ENCODE data around the gene NLRP8. TPM values are rescaled to one million over a fixed set of nuclear protein-coding genes. Genes with fewer than 3 reads are reported as not detected.

Gene NLRP8
- not detected for total RNA-seq

GRCh38 chr19:55947532-55947931 lies at the start of gene NLRP8:
TSS of gene NLRP8 (plus strand) at chr19:55947832.
- H3K4me3 ChIP-seq (ENCODE audit: low read depth, poor library complexity, severe bottlenecking): no peak within 1 kb of the TSS
- TF ChIP-seq CTCF (IDR thresholded peaks at IDR 0.05) (no peak), POLR2A (IDR thresholded peaks at IDR 0.05) (no peak)
- no peak for DNase-seq (ENCODE audit: low spot score in 2 of 2)
- intact Hi-C loops (cut with DNase I; ENCODE audit: low total_unique reads): no loop called here
- 80 to 84% methylated on average over 8 of the region's 8 CpGs for WGBS, 2 donors

DNA sequence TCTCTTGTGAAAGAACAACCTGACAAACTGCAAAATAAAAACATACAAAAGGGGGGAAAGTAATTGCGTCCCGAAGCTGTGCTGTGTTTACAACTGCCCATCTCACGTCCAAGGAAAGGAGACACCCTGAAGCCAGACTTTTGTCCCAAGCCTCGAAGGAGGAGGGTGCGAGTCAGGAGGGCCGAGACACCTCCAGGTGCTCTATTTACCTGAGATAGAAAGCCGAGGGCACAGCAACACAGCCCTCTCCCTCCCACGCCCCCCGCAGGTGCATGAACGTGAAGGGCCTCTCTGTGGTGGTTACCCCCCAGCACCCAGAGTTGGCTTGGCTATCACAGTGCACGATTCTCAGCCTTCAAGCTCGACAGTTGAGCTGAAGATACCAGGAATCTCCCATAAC lies 48.7 kb upstream of the NLRP8 start:
- WGBS, 2 donors: 78 to 80% methylated on average over 12 of the region's 12 CpGs
- H3K4me3 ChIP-seq (ENCODE audit: low read depth, poor library complexity, severe bottlenecking): no peak overlapping the region
- no peak for TF ChIP-seq POLR2A (IDR thresholded peaks at IDR 0.05)
- TF ChIP-seq CTCF (IDR thresholded peaks at IDR 0.05): no peak
- DNase-seq (ENCODE audit: low spot score in 2 of 2): no peak
- intact Hi-C loops (cut with DNase I; ENCODE audit: low total_unique reads): no loop called here

GRCh38 chr19:55901369-55902079 lies 46.1 kb upstream of the NLRP8 start:
- no peak for DNase-seq (ENCODE audit: low spot score in 2 of 2)
- H3K4me3 ChIP-seq (ENCODE audit: low read depth, poor library complexity, severe bottlenecking): no peak overlapping the region
- intact Hi-C loops (cut with DNase I; ENCODE audit: low total_unique reads): no loop called here
- no peak for TF ChIP-seq POLR2A (IDR thresholded peaks at IDR 0.05)
- TF ChIP-seq CTCF (IDR thresholded peaks at IDR 0.05): no peak
- WGBS, 2 donors: 69 to 72% methylated on average over 13 of the region's 13 CpGs

- DNase-seq (ENCODE audit: low spot score in 2 of 2): no peak
- intact Hi-C loops (cut with DNase I; ENCODE audit: low total_unique reads): no loop called here
- TF ChIP-seq POLR2A (IDR thresholded peaks at IDR 0.05) (no peak), CTCF (IDR thresholded peaks at IDR 0.05) (no peak)
- 77 to 81% methylated on average over 8 to 9 of the region's 9 CpGs for WGBS, 2 donors
- no peak overlapping the region for H3K4me3 ChIP-seq (ENCODE audit: low read depth, poor library complexity, severe bottlenecking)
Measured at GRCh38 chr19:55902080-55902751, 45.4 kb upstream of the NLRP8 start.

- intact Hi-C loops (cut with DNase I; ENCODE audit: low total_unique reads): no loop called here
- TF ChIP-seq POLR2A (IDR thresholded peaks at IDR 0.05) (no peak), CTCF (IDR thresholded peaks at IDR 0.05) (no peak)
- no peak overlapping the region for H3K4me3 ChIP-seq (ENCODE audit: low read depth, poor library complexity, severe bottlenecking)
- no peak for DNase-seq (ENCODE audit: low spot score in 2 of 2)
- 84% methylated on average over 7 of the region's 7 CpGs for WGBS, 2 donors
Measured at GRCh38 chr19:55907286-55907685, 40.3 kb upstream of the NLRP8 start.
